ENCODE data around the gene TUBG2.
"Not testable (repeated sequence)": the region's sequence is repeated elsewhere in the genome, so short reads cannot be mapped to it uniquely, and the experiment has no call there.

Gene TUBG2

DNA sequence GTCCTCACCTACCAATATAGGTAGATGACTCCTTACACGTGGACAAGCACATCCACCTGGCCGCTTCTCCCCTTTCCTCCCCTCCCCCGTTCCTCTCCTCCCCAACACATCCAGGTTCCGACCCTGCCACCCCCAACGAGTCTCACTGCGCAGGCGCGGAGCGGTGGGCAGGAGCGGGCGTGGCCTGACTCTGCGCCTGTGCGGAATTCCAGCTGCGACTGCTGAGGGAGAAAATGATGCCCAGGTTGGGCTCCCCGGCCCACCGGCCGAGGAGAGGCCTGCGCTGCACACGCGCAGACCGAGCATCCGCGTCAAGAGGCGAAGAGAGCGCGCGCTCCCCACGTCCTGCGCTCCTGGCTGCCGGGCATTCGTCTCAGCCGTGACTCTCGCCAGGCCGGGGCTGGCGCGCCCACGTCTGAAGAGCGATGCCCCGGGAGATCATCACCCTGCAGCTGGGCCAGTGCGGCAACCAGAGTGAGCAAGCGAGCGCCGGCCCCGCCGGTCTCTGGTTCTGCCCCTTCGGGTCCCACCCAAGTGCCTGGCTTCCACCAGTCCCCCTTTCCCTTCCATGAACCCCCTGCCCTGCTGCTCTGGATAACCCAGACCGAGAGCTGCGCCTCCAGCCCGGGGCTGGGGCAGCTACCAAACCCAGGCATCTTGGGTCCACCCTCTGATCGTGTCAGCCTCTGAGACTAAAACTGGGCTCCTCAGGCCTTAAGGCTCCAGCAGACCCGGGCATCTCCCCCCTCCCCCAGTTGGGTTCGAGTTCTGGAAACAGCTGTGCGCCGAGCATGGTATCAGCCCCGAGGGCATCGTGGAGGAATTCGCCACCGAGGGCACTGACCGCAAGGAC is at the start of gene TUBG2:
TUBG2 (plus strand) TSS at position 206 of the 853 bp plus-strand sequence; CDS start at position 426, 220 bp downstream.
- DNase-seq = peak; percentile 96 to 99 (median 97)

DNA sequence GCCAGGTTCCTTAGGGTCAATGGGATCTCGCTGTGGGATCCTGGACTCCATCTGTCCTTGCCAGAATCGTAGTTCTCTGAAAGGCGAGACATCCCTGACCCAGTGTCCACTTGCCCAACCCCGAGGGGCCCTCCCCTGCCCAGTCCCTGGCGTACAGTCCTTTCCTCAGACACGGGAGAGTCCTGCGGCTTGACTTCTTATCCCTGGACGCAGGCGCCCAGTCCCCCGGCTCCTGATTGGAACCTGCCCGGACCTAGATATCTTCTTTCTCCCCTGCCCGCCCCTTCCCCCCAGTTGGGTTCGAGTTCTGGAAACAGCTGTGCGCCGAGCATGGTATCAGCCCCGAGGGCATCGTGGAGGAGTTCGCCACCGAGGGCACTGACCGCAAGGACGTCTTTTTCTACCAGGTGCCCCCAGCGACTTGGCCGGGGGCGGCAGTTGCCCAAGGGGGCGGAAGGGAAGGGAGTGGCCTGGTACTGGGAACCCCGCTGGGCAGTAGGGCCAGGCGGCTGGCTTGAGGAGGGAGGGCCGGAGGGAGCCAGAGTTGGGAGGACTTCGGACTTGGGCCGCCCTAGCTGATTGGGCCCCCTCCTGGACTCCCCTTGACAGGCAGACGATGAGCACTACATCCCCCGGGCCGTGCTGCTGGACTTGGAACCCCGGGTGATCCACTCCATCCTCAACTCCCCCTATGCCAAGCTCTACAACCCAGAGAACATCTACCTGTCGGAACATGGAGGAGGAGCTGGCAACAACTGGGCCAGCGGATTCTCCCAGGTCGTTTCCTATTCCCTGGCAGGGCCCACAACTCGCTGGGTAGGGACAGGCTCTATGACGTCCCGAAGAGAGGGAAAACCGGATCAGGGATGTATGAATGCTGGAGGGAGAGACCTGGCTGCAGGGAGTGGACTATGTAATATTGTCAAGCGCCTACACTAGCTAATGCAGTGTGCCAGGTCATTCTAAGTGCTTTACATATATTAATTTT is 49.0 kb upstream of the TUBG2 start:
- DNase-seq = peak in 2 of 3 experiments; percentile 80 to 82

DNA sequence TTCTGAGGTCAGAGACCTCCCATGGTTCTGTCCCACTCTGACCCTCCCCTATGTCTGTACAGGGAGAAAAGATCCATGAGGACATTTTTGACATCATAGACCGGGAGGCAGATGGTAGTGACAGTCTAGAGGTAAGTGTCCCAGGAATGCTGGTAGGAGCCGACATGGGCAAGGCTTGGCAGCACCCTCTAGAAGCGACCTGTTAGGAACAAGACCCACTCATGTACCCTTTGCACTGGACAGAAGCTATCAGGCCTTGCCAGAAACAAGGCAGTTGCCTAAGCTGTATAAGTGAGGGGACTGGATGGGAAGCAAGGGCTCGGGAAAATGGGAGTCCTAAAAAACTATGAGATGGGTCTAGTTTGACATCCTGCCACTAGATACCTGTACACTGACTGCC is 47.1 kb upstream of the TUBG2 start:
- no peak for DNase-seq

DNA sequence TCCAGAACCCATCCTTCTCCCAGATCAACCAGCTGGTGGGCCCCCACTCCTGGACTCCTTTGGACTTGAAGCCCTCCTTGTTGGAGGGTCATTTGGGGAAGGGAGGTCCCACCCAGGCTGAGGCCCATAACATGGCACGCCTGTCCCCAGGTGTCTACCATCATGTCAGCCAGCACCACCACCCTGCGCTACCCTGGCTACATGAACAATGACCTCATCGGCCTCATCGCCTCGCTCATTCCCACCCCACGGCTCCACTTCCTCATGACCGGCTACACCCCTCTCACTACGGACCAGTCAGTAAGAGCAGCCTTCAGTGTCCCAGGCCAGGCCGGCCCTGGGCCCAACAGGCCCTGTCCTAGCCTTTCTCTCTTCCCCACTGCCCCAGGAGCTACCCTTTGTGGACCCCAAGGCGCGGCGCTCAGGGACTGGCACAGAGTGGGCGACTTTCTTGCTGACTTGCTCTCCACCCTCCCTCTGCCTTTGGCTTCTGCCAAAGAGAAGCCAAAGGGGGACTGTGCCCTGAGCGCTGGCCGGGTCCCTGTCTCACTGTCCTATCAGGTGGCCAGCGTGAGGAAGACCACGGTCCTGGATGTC is 45.3 kb upstream of the TUBG2 start:
- no peak for DNase-seq

- no peak for DNase-seq
These were observed 41.1 kb upstream of the TUBG2 start for GRCh38 chr17:42617956-42618431.

DNA sequence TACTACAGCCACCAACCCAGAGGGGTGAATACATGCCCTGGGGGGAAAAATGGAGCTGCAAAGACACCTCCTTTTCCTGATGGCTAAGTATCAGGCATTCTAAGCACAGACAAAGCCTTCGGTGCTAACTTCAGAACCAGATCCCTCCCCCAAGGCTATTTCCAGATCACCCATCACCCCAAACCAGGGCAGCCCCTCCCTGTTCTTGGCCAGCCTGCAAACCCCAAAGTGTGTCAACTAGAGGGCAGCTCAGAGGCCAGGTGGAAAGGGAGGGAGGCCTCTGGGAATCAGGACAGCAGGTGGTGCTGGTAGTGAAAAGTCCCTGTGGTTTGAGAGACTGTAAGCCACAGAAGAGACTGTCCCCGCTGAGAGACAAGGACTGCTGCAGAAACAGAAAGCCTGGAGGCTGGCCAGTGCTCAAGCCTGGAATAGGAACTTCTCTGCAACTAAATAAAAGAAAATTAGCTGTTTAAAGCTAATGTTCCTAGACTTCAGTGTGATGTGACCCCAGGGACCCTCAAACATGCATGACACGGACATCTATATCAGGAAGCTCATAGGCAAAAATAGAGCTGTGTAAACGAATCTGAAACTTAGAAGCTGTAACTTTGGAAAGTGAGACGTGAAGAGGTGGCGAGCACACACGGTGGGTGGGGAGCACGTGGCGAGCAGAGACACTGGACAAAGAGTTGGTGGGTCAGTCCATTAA is 40.5 kb upstream of the TUBG2 start:
- peak; percentile 29 to 67 (median 34) for DNase-seq

DNA sequence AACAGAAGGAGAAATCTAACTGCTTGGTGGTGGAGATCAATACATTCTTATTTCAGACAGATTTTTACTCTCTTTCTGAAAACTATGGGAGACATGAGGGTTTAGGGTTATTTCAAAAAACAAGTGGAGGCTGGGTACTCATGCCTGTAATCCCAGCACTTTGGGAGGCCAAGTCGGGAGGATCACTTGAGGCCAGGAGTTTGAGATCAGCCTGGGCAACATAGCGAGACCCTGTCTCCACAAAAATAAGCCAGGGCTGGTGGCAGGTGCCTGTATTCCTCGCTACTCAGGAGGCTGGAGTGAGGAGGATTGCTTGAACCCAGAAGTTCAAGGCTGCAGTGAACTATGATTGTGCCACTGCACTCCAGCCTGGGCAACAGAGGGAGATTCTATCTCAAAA is 37.1 kb upstream of the TUBG2 start:
- not testable (repeated sequence) for DNase-seq

- DNase-seq = no peak
These were observed 35.8 kb upstream of the TUBG2 start for GRCh38 chr17:42623271-42623670.

- DNase-seq = peak in 1 of 3 experiments; percentile 4
These were observed 35.1 kb upstream of the TUBG2 start for GRCh38 chr17:42623732-42624596.

- not testable (repeated sequence) for DNase-seq
These were observed 31.9 kb upstream of the TUBG2 start for GRCh38 chr17:42627032-42627764.

DNA sequence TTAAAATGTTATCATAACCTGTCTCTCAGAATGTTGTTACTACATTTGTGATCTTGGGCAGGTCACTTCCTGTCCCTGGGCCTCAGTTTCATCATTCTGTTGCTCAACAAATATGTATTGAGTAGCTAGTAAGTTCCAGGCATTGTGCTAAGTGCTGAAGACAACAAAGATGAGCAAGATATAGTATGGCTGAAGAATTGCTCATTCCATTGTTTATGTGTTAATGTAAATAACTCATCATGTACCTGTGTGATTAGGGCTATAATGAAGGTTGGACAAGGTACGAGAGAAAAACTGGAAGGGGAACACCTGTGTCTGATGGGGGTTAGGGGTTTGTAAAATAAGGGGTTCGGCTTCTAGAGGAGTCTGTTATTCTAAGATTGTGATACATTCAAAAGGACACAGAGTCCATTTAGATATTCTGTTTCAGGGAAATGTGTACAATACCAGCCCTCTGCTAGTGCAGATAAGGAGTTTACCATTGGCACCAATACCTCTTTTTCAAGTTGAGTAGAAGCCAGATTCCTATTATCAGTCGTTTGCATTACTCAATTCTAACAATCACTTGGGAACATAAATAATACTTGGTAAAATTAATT is 29.6 kb upstream of the TUBG2 start:
- DNase-seq = no peak

GRCh38 chr17:42632949-42633444 is 26.1 kb upstream of the TUBG2 start:
- no peak for DNase-seq

DNA sequence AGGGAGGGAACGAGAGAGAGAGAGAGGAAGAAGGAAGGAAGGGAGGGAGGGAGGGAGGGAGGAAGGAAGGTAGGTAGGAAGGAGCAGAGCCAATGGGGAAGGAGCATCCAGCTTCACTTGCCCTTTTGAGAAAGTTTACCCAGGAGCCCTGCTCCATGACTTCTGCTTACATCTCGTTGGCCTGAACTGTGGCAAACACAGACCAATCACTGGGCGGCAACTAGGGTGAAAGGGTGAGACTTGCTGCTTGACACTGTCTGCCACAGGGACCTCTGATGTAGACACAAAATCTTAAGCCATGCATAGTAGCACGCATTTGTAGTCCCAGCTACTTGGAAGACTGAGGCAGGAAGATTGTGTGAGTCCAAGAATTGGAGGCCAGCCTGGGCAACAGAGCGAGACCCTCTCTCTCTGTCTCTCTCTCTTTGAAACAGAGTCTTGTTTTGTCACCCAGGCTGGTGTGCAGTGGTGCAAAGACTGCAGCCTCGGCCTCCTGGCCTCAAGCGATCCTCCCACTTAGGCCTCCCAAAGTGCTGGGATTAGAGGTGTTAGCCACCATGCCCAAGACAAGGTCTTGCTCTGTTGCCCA is 19.5 kb upstream of the TUBG2 start:
- DNase-seq = no peak

GRCh38 chr17:42640121-42640520 is 19.0 kb upstream of the TUBG2 start:
- no peak for DNase-seq

GRCh38 chr17:42642336-42642735 is 16.7 kb upstream of the TUBG2 start:
- DNase-seq = peak in 2 of 3 experiments; percentile 20 to 62

DNA sequence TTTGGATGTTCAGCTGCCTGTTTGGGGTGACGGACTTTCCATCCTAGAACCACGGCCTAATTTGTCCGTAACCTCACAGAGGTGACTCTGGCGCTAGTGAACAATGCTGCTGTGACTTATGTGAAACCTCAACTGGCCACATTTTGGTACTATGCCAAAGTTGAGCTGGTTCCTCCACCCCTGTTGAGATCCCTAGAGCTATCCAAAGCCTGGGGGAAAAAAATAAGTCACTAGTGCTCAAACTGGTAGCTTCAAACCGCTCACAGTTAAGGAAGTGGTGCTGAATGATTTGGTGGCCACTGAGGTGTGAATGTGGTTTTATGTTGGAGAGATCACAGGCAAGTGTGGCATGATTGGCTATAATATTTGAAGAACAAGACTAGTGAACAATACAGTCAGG is 11.3 kb upstream of the TUBG2 start:
- DNase-seq = no peak

- DNase-seq = no peak
These were observed 7.7 kb upstream of the TUBG2 start for GRCh38 chr17:42651392-42651791.

- no peak for DNase-seq
These were observed 5.6 kb upstream of the TUBG2 start for GRCh38 chr17:42653179-42654124.
